NCI-H146 treated with DMSO at 0.1 percent for 48 hours (cell line): Measurements from ENCODE around the gene ALDH1L2.

Experiments used
- DNase-seq: peaks from one replicate; lab custom pipeline; 2025; ENCODE audit not compliant: unreplicated experiment; lab: John Stamatoyannopoulos, UW

The ALDH1L2 gene

DNA sequence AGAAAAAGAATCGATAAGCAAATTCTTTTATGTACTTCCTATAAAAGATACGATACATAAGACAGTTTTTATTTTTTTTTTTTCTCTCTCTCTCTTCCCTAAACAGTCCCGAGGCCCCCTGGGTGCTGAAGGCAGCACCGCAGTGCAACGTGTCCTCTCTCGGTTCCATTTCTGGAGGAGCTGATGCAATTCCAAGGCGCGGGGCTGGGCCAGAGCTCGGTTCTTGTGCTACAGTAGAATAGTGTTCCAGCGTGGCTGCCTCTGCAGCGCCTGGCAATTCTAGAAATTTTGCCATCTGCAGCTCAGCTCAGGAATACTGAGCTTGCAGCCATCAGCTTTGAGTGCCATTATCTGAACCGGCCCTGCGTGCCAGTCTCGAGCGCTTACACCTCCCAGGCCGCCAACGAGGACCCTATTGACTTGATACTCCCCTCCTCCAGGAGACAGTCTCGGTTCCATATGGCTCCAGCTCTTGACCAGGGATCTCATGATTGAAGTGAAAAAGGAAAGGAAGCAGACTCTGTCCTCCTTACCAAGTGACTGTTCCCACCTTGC, 630 bp downstream of the ALDH1L2 start:
- DNase-seq = no peak

DNA sequence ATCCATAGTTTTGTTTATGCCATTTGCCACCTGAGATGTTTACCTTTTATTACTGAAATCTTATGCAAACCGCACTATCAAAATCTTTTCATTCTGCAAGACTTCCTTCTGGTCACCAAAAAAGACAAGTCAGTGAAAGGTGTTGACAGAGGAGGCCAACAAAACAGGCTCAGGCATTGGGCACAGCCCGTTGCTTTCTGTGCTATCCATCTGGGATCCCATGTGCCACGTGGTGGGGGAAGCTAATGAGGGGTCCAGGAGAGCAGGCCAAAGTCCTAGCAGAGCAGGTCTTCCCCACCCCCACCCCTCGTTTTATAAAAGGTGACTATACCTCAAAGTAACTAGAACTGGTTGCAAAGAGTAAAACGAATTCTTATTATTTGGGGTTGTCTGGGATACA, 1.2 kb downstream of the ALDH1L2 start:
- no peak for DNase-seq

DNA sequence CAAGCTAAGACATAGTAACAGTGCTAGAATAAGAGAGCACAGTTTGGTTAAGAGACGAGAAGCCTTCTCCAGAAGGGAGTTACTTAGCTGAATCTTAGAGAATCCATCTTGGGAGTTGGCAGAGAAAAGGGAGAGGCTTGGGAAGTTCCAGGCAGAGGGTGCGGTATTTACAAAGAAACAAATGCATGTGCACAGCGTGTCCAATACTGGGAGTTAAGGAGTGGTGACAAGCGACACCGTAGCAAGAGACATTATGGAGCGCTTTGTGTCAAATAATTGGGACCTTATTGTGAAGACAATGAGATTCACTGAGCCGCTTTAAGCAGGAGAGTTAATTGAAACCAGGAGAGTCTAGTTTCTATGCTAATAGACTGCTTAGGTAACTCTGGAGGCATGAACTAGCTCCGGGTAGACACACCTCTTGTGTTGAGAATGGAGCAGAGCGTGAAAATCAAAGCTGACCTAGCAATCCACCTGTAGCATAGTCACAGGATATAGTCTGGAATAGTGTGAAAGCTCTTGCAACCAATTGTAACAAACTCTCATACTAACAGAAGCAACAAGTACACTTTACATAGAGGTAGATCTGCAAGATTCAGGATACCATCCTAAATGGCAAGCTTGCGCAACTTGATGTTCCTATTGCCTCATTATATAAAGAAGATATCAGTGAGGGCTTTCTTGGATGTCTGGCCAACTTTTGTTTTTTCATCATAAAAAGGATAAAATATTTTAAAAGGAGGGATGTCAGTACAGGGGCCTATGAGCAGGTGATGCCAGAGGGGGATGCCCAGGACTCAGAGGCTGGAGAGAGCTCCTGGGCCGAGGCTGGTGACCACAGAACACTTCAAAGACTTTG, 5.3 kb downstream of the ALDH1L2 start:
- DNase-seq = no peak

DNA sequence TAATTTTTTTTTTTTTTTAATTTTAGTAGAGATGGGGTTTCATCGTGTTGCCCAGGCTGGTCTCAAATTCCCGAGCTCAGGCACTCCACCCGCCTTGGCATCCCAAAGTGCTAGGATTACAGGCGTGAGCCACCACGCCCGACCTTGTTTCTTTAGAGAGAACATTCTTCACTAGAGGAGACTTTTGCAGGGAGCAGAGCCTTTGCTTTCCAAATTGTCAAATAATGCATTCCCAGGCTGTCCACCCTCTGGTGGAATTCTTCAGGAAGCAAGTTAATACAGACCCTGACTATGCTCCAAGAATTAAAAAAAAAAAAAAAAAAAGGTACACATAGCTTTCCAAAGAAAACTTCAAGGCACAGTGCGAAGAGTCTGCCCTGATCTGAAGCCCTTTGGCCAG, 6.8 kb downstream of the ALDH1L2 start:
- DNase-seq = no peak

DNA sequence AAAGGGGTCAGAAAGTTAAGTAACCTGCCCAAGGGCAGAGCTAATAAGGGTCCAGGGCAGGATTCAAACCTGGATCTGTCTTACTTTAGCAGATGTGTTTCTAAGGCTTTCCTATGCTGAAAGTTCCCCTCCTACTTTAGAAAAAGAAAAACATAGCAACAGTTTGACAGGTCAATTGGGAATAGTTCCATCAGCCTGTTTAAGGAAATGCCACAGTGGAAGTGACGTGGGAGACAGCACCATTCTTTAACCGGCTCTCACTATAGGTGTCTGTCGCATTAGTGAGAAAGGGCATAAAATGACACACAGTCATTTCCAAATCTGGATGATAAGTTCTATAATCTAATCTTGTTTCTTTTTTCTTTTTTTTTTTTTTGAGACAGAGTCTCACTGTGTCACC, 7.3 kb downstream of the ALDH1L2 start:
- DNase-seq = no peak

DNA sequence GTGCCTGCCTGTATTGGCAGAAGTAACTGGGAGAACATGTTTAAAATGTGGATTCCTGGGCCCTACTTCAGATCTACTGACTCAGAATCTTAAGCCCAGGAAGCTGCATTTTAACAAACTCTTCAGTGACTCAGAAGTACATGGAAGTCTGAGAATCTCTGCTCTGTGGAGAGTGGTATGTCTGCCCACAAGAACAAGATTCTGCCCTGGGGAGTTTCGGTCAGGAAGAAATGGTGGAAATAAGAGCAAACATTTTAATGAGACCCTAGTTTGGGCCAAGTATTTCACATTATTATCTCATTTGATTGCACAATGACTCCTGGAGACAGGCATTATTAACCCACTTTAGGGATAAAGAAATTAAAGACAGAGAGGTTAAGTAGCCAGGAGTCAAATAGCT, 8.2 kb downstream of the ALDH1L2 start:
- DNase-seq = no peak

DNA sequence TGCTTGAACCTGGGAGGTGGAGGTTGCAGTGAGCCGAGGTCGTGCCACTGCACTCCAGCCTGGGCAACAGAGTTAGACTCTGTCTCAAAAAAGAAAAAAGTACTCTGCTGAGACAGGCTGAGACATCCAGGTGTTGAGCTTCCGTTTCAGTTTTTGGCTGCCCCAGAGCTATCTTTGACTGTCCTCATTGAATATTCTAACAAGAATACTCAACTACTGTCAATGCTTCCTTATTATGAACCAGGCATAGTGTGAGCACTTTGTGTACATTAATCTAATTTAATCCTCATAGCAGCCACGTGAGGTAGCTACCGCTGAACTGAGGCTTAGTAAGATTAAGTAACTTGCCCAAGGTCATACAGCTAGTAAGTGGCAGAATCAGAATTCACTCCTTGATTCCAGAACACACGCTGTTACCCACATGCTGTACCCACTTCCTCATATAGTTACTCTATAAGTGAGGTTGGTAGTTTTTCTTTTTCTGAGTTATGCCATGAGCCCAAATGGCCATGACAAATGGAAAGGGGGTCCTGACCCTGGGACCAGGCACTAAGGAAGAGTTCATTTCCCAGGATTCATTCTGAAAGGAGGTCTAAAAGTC, 11.3 kb downstream of the ALDH1L2 start:
- no peak for DNase-seq

DNA sequence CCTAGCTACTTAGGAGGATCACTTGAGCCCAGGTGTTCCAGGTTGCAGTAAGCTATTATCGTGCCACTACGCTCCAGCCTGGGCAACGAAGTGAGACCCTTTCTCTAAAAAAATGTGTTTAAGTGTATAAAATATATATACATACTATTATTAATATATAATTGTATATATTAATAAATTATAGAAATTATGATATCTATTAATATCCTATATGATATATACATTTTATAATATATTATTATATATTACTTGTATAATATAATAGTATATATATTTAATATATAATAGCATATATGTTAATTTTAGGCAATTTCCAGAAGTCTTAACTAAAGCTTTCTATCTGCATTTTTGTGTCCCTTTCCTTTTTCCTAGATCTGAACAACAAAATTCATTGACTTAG, 12.3 kb downstream of the ALDH1L2 start:
- DNase-seq = no peak

DNA sequence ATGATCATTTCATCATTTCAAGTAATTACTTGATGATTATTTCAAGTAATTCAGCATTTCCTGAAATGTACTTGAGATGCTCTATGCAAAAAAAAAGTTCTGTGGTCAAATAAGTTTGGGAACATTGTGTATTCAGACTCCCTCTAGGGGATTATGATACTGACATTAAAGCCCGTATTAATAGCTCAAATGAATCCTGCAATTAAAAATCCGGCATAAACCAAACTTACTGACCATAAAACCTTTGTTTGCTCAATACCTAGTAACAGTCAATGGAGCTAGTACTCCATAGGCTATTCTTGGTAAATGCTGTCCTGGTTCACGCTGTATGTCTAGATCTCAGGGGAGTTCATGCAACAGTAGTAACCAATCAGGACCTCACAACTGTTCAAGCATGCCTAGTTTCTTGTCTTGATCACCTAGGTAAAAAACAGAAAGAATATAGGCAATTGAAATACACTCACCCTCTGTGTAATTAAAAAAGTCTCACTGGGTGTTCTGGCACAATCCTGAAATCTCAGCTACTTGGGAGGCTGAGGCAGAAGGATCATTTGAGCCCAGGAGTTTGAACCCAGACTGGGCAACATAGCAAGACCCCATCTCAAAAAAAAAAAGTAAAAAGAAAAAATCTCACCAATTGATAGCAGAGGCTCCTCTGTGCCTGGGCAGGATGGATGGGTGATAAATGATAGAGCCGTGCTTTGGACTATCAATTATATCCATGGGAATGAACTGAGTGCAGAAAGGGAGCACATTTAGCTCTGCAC, 14.1 kb downstream of the ALDH1L2 start:
- no peak for DNase-seq

DNA sequence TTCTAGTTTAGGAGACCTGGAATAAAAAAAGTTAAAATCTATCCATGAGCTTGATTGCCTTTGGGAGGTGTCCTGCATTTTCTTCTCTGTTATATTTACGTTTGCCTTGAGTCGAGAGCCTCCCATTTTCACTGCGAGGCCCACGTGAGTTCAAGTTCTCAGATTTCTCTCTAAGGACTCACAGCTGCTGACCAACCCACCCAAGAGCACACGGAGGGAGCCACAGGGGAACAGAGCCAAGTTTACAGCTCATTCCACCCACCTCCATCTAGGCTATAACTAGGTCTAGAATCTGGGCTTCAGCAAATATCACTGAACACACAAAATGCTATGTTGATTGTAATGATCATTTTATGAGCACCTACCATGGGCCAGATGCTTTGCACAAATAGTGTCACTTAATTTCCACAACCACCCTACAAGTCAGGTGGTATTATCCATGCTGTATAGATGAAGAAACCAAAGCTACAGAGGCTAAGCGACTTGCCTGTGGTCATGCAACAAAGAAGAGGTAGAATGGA, 16.7 kb downstream of the ALDH1L2 start:
- no peak for DNase-seq

DNA sequence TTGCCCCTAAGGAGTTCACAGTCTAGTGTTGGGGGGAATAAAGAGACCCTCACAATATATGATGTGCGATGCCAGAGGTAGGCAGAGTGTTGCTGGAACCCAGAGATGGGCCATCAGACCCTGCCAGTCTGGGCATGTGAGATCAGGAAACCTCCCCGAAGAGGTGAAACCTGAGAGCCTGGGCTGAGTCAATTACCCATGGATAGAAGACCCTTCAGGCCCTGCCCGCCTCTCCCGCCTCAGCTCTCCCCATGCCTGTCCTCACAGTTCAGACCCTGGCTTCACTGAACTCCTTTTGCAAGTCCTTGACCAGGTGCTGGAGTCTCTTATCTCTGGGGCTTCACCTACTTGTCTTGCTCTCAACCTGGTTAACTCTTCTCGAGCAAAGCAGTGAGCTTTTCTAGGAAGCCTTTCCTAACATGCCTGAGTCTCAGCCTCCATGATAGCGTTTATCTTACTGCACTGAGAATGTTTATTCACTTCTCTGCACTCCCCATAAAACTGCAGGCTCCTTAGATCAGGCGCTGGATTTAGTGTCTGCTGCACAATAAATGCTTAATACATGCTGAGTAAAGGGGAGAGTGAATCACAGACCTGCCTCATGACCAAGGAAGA, 19.6 kb downstream of the ALDH1L2 start:
- DNase-seq = no peak

DNA sequence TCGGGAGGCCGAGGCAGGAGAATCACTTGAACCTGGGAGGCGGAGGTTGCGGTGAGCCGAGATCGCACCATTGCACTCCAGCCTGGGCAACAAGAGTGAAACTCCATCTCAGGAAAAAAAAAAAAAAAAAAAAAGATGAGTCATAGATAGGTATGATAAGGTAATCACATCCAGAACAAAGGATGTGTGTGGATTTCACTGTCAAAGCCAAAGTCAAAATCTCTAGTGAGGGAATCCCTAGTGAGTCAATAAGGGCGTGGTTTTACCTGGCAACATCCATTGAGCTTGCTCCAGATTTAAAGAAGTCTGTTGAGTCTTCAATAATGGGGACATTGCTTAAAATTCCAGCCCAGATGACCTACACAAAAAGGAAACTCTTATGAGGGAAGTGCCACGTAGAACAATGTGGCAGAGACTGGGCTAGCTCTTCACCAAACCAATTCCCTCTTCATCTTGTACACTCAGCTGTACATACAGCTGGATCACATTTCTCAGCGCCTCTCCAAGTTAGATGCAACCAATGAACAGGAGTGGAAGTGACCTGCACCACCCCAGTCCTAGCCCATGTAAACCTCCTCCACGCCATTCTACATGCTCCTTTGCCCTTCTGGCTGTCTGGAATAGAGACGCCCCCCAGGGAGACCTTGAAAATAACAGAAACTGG, 23.4 kb downstream of the ALDH1L2 start:
- DNase-seq = no peak

DNA sequence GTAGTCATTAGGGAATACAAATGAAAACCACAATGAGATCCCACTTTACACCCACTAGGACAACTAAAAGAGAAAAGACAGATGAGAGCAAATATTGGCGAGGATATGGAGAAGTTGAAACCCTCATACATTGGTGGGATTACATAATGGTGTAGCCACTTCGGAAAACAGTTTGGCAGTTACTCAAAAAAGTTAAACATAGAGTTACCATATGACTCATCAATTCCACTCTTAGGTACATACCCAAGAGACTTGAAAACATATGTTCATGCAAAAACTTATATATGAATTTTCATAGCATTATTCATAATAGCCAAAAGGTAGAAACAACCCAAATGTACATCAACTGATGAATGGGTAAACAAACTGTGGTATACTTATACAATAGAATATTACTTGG, 27.1 kb downstream of the ALDH1L2 start:
- DNase-seq = no peak

DNA sequence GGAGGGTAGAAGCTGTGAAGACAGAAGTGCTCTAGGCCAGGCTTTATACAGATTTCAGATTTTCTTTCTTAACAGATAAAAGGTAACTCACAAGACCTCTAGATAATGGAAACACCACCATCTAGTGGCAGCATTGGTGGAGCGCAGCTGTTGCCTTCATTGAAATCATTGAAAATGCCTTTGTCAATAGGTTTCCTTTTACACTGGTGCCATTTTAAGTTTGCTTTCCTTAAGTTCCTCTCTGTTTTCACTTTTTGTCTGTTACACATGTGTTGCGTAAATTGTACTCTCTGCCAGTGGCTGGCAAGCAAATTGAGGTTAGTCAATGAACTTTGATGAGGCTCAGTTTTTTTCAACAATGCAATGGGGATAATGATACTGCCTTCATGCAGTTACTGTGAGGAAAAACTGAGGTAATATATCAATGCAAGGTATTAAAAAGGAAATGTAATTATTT, 31.1 kb downstream of the ALDH1L2 start:
- DNase-seq = peak; percentile 31

DNA sequence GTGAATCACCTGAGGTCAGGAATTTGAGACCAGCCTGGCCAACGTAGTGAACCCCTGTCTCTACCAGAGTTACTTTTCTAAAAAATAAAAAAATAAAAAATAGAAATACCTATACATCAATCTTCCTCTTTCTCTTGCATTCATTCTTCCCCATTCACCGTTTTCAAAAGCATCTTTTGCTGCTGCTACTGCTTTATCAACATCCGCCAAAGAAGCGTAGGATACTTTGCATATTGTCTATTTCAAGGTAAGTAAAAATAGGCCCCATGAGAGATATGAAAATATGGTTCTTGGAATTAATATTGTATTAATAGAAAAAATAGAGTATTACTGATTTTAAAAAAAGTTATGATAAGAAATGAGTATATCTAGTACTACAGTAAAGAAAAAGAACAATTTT, 32.3 kb downstream of the ALDH1L2 start:
- no peak for DNase-seq

DNA sequence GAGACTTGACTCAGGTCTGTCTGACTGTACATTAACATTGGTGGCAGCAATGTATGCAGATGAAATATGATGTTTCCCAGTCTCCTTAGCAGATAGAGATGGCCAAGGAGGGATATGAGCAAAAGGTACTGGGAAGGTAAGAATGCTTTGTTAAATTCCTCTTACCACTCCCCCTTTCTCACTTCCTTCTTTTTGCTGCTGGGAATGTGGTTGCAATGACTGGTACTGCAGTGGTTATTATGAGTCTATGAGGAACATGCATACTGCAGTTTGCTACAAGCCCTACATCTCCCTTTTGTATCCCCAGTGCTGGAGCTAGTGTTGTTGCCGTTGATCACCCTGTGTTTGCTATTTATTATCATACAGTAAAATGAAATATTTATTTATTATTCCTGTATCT, 35.9 kb downstream of the ALDH1L2 start:
- DNase-seq = no peak

DNA sequence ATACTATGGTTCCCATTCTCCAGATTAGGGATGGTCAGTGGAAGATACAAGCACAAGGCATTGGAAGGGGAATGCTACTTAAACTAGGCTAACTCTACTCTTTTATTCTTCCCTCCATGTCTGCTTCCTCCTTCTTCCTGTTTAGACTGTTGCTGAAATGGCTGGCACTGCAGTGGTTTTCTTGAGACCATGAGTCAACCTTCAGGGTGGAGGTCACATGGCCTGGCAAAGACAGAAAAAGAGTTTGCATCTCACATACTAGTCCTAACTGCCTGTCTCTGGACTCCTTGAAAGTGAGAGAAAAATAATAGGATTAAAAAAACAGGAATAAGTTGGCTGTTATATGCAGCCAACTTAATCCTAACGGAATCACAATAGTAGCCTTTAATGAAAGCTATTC, 37.0 kb downstream of the ALDH1L2 start:
- no peak for DNase-seq

DNA sequence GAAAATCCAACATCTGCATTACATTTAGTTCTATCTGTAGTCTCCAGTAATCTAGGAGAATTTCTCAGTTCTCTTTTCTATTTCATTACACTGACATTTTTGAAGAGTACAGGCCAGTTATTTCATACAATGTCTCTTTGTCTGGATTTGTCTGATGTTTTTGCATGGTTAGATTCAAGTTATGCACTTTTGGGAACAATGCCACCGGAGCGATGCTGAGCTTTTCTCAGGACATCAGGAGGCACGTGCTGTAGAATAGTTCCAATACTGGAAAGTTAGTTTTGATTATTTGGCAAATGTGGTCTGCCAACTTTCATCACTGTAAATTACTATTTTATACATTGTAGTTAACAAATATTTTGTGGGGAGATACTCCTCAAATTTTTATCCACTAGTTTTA, 43.1 kb downstream of the ALDH1L2 start:
- no peak for DNase-seq

DNA sequence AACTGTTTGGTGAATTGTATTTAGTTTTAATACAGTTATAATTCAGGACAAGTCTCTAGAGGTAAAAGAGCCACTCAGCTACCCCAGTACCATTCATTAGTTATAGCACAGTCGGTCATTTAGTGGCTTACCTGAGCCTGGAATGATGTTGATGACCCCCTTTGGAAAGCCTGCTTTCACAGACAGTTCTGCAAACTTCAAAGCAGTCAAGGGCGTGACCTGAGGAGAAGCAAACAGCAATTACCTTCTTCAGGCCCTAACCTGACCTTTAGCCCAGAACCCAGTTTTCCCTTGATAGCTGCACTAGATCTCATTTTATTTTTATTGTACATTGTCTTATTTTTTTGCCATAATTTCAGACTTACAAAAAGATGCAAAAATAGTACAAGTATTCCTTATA, 43.8 kb downstream of the ALDH1L2 start:
- DNase-seq = no peak

DNA sequence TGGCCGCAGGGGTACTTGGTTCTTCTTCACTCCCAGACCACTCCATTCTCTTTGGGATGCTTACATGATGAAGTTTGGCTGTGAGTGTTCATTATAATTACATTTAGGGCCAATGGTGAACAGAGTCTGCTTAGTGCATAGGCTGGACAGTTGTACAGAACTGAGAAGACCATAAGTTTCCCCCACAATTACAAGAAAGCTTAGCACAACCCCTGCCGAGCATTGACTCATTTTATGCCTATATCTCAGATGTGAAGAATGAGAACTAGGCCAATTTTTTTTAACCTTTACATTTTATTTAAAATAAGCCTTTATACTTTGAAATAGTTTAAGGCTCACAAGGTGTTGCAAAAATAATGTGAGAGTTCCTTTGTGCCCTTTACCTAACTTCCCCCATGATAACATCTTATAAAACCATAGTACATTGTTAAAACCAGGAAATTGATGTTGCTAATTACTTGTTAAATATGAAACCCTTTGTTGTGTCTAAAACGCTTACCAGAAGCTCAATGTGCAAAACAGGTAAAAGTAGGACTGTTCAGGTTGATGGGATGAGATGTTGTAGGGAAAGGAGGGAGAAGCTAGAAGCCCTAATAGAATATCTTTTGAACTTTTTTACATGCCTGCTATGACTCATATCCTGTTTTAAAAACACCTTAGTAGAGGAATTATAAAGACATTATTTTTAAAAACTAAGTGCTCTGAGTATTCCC, 47.2 kb downstream of the ALDH1L2 start:
- DNase-seq = no peak
